ENCODE results near the gene GLYATL2. TPM values are rescaled to one million over a fixed set of nuclear protein-coding genes. Genes with fewer than 3 reads are reported as not detected.

Gene GLYATL2
- total RNA-seq, 2 experiments from 2014 or later: not detected

GRCh38 chr11:58837707-58838388 lies 6.7 kb downstream of the GLYATL2 start:
- no peak overlapping the region for H3K4me3 Mint-ChIP-seq
- CTCF ChIA-PET: interaction anchor here (0.7 kb wide), 1 partner anchor 63 kb away, joined by 3 read pairs; no protein-coding TSS in a partner anchor
- no peaks in the 10 kb centered on the region for H3K36me3 Mint-ChIP-seq (ENCODE audit: low read depth)
- H3K27me3 Mint-ChIP-seq (ENCODE audit: low read depth): peaks cover 29% of the 10 kb centered on the region
- no peak overlapping the region for H3K27ac Mint-ChIP-seq
- no peaks in the 10 kb centered on the region for H3K4me1 Mint-ChIP-seq (ENCODE audit: low read depth)
- intact Hi-C loops (cut with micrococcal nuclease): no loop called here
- DNase-seq: no peak
- H3K9me3 Mint-ChIP-seq: no peaks in the 10 kb centered on the region

DNA sequence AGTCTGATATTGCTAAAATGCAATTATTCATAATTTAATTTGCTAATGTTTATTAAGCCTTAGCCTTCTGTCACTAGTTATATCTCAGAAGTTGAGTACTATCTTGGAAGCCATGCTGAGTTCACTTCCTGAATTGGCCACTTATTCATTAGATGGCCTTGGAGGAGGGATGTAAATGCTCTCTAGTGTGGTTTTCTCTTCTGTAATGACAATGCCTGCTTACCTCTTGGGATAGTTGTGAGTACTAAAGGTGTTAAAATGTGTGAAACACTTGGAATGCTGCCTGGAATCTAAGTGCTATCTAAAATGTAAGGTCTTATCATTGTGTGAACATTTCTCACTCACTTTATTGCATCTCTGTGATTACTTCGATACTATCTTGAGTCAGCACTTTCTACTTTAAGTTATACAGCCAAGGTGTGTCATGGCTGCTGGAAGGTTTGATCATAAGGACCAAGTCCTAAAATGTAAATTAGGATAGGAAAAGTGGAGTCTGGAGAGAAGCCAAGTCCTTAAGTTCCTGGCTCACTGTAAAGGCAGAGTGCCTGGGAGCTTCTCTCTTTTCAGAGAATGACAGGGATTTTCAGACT lies 12.4 kb downstream of the GLYATL2 start:
- H3K36me3 Mint-ChIP-seq (ENCODE audit: low read depth): no peaks in the 10 kb centered on the region
- DNase-seq: no peak
- no peak overlapping the region for H3K4me3 Mint-ChIP-seq
- H3K9me3 Mint-ChIP-seq: peaks cover 7% of the 10 kb centered on the region
- peaks cover 16% of the 10 kb centered on the region for H3K27me3 Mint-ChIP-seq (ENCODE audit: low read depth)
- no peaks in the 10 kb centered on the region for H3K4me1 Mint-ChIP-seq (ENCODE audit: low read depth)
- intact Hi-C loops (cut with micrococcal nuclease): no loop called here
- H3K27ac Mint-ChIP-seq: no peak overlapping the region
- CTCF ChIA-PET: no interaction called here

DNA sequence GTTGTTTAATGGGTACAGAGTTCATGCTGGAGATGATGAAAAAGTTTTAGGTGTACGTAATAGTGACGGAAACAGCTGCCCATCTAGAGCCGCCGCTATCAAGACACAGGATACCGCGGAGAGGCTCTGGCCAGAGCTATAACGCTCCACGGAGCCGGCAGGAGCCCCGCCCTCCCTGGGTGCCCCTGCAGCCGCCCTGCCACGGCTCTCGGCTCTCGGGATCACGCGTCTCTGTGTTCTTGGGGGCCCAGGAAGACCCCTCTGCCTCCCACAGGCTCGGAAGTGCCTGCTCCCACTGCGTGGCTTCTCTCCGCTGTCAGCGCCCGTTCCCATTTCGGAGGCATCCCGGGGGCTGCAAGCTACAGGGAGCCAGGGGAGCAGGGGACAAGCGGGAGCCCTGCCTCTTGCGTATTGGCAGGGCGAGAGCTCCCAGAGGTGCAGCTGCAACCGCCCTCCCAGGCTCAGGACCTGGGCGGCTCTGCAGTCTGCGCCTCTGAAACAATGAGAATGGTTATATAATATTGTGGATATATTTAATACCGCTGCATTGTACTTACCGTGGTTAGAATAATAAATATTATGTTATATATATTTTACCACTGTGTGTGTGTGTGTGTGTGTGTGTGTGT lies 13.7 kb downstream of the GLYATL2 start:
- H3K9me3 Mint-ChIP-seq: peaks cover 7% of the 10 kb centered on the region
- intact Hi-C loops (cut with micrococcal nuclease): no loop called here
- no peak overlapping the region for H3K27ac Mint-ChIP-seq
- CTCF ChIA-PET: no interaction called here
- no peak for DNase-seq
- no peaks in the 10 kb centered on the region for H3K36me3 Mint-ChIP-seq (ENCODE audit: low read depth)
- H3K4me1 Mint-ChIP-seq (ENCODE audit: low read depth): no peaks in the 10 kb centered on the region
- peaks cover 16% of the 10 kb centered on the region for H3K27me3 Mint-ChIP-seq (ENCODE audit: low read depth)
- no peak overlapping the region for H3K4me3 Mint-ChIP-seq

GRCh38 chr11:58829786-58830185 lies 14.7 kb downstream of the GLYATL2 start:
- CTCF ChIA-PET: interaction anchor here (0.6 to 0.9 kb wide), 2 partner anchors 17 to 381 kb away, joined by 3 to 4 read pairs; no protein-coding TSS in a partner anchor
- peaks cover 16% of the 10 kb centered on the region for H3K27me3 Mint-ChIP-seq (ENCODE audit: low read depth)
- peaks cover 13% of the 10 kb centered on the region for H3K9me3 Mint-ChIP-seq
- DNase-seq: no peak
- no peak overlapping the region for H3K4me3 Mint-ChIP-seq
- H3K27ac Mint-ChIP-seq: no peak overlapping the region
- no peaks in the 10 kb centered on the region for H3K4me1 Mint-ChIP-seq (ENCODE audit: low read depth)
- H3K36me3 Mint-ChIP-seq (ENCODE audit: low read depth): no peaks in the 10 kb centered on the region
- intact Hi-C loops (cut with micrococcal nuclease): no loop called here

GRCh38 chr11:58813693-58814092 lies 30.8 kb downstream of the GLYATL2 start:
- CTCF ChIA-PET: interaction anchor here (0.6 to 1.2 kb wide), 3 partner anchors 9 to 99 kb away, joined by 3 to 5 read pairs (median 3); no protein-coding TSS in a partner anchor
- DNase-seq: no peak
- H3K27ac Mint-ChIP-seq: no peak overlapping the region
- H3K36me3 Mint-ChIP-seq (ENCODE audit: low read depth): peaks cover 5% of the 10 kb centered on the region
- peaks cover 10% of the 10 kb centered on the region for H3K9me3 Mint-ChIP-seq
- no peak overlapping the region for H3K4me3 Mint-ChIP-seq
- H3K27me3 Mint-ChIP-seq (ENCODE audit: low read depth): peaks cover 17% of the 10 kb centered on the region
- no peaks in the 10 kb centered on the region for H3K4me1 Mint-ChIP-seq (ENCODE audit: low read depth)
- intact Hi-C loops (cut with micrococcal nuclease): no loop called here

DNA sequence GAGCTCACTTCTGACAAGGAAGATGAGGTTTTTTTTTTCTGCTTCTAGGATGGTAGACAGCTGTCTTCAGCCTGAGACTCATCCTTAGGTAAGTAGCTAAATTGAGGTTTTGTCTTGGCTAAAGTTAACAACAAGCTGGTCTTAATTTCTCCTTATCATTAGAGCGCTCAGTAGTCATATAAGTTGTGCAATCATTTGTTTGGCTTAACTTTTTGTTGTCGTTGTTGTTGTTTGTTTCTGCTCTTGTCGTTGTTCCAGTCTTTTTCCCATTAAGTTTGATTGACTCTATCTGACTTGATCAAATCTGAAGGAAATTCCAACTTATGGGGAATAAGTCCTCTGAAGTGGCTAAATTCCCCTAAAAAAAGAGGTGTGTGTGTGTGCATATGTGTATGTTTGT lies 33.0 kb downstream of the GLYATL2 start:
- Mint-ChIP-seq H3K4me1 (ENCODE audit: low read depth) (no peaks in the 10 kb centered on the region), H3K27ac (no peak overlapping the region), H3K27me3 (ENCODE audit: low read depth) (peaks cover 4% of the 10 kb centered on the region), H3K9me3 (peaks cover 7% of the 10 kb centered on the region), H3K4me3 (no peak overlapping the region), H3K36me3 (ENCODE audit: low read depth) (peaks cover 2% of the 10 kb centered on the region)
- CTCF ChIA-PET: no interaction called here
- intact Hi-C loops (cut with micrococcal nuclease): no loop called here
- no peak for DNase-seq

DNA sequence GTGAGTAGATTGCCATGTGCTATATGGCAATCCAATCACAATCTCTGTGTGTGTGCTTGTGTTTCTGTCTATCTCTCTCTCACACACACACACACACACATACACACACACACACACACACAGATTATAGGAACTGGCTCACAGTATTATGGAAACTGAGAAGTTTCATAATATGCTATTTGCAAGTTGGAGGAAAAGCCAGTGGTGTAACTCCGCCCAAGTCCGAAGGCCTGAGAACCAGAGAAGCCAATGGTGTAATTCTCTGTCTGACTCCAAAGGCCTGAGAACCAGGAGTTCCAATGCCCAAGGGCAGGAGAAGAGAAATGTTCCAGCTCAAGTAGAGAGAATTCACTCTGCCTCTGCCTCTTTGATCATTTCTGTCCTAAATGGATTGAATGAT lies 37.2 kb downstream of the GLYATL2 start:
- intact Hi-C loops (cut with micrococcal nuclease): no loop called here
- Mint-ChIP-seq H3K36me3 (ENCODE audit: low read depth) (no peaks in the 10 kb centered on the region), H3K4me1 (ENCODE audit: low read depth) (no peaks in the 10 kb centered on the region), H3K4me3 (no peak overlapping the region), H3K27ac (no peak overlapping the region), H3K27me3 (ENCODE audit: low read depth) (peaks cover 8% of the 10 kb centered on the region), H3K9me3 (peaks cover under 1% of the 10 kb centered on the region)
- CTCF ChIA-PET: no interaction called here
- no peak for DNase-seq

DNA sequence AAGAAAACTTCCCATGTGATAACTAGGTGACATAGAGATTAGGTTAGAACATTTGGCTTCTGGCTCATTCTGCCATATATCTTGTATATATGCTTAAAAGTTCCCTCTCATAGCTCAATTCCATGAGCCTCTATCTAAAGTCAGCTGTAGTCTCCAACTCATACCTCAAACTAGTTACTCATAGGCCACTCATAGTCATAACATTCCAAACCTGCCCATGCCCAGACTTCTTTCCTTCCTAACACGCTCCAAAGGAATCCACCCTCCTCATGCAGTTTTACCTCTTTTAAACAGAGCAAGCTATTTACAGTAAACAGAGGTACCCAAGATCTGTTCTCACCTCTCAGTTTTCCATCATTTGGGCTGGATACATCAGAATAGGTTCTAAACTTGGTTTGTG lies 39.4 kb downstream of the GLYATL2 start:
- Mint-ChIP-seq H3K27ac (no peak overlapping the region), H3K9me3 (peaks cover 7% of the 10 kb centered on the region), H3K4me1 (ENCODE audit: low read depth) (no peaks in the 10 kb centered on the region), H3K27me3 (ENCODE audit: low read depth) (peaks cover 17% of the 10 kb centered on the region), H3K36me3 (ENCODE audit: low read depth) (no peaks in the 10 kb centered on the region), H3K4me3 (no peak overlapping the region)
- CTCF ChIA-PET: interaction anchor here (0.8 kb wide), 1 partner anchor 176 kb away, joined by 3 read pairs; no protein-coding TSS in a partner anchor
- no peak for DNase-seq
- intact Hi-C loops (cut with micrococcal nuclease): no loop called here

GRCh38 chr11:58801974-58802545 lies 42.4 kb downstream of the GLYATL2 start:
- no peak overlapping the region for H3K4me3 Mint-ChIP-seq
- H3K9me3 Mint-ChIP-seq: peaks cover 7% of the 10 kb centered on the region
- no peak overlapping the region for H3K27ac Mint-ChIP-seq
- peaks cover 22% of the 10 kb centered on the region for H3K27me3 Mint-ChIP-seq (ENCODE audit: low read depth)
- intact Hi-C loops (cut with micrococcal nuclease): no loop called here
- H3K4me1 Mint-ChIP-seq (ENCODE audit: low read depth): no peaks in the 10 kb centered on the region
- H3K36me3 Mint-ChIP-seq (ENCODE audit: low read depth): no peaks in the 10 kb centered on the region
- no peak for DNase-seq
- CTCF ChIA-PET: no interaction called here

DNA sequence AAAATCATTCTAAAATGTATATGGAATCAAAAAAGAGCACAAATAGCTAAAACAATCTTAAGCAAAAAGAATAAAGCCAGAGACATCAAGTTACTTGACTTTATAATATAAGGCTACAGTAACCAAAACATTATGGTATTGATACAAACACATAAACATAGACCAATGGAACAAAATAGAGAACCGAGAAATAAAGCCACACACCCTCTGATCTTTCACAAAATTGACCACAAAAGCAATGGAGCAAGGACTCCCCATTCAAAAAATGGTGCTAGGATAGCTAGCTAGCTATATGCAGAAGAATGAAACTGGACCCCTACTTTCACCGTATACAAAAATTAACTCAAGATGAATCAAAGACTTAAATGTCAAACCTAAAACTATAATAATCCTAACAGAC lies 43.2 kb downstream of the GLYATL2 start:
- intact Hi-C loops (cut with micrococcal nuclease): no loop called here
- no peak overlapping the region for H3K27ac Mint-ChIP-seq
- H3K27me3 Mint-ChIP-seq (ENCODE audit: low read depth): peaks cover 22% of the 10 kb centered on the region
- DNase-seq: no peak
- H3K36me3 Mint-ChIP-seq (ENCODE audit: low read depth): no peaks in the 10 kb centered on the region
- no peaks in the 10 kb centered on the region for H3K4me1 Mint-ChIP-seq (ENCODE audit: low read depth)
- H3K4me3 Mint-ChIP-seq: no peak overlapping the region
- CTCF ChIA-PET: no interaction called here
- peaks cover 7% of the 10 kb centered on the region for H3K9me3 Mint-ChIP-seq

DNA sequence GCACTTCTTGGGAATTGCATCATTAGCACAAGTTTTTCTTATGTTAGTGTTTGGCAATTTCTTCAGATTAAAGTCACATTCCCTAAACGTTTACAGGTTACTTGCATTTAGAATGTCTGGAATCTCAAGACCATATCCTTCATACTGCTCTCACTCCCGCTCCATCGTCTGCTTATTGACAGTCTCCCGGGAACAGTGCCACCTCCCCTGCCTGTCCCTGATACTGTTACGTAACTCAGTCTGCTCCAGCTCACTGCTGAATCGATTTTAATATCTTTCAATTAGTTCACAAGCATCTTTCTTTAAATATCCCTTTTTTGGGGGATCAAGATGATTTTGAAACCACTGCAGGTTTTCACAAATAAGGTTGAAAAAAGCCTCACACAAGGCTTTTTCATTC lies 48.2 kb downstream of the GLYATL2 start:
- CTCF ChIA-PET: interaction anchor here (0.6 kb wide), 1 partner anchor 132 kb away, joined by 5 read pairs; no protein-coding TSS in a partner anchor
- DNase-seq: no peak
- peaks cover 2% of the 10 kb centered on the region for H3K9me3 Mint-ChIP-seq
- no peaks in the 10 kb centered on the region for H3K4me1 Mint-ChIP-seq (ENCODE audit: low read depth)
- H3K4me3 Mint-ChIP-seq: no peak overlapping the region
- no peak overlapping the region for H3K27ac Mint-ChIP-seq
- H3K27me3 Mint-ChIP-seq (ENCODE audit: low read depth): peaks cover 19% of the 10 kb centered on the region
- intact Hi-C loops (cut with micrococcal nuclease): no loop called here
- H3K36me3 Mint-ChIP-seq (ENCODE audit: low read depth): no peaks in the 10 kb centered on the region

- peaks cover 5% of the 10 kb centered on the region for H3K27me3 Mint-ChIP-seq (ENCODE audit: low read depth)
- intact Hi-C loops (cut with micrococcal nuclease): loop anchor here (1.0 to 5.0 kb wide), 9 partner anchors 61 to 369 kb away; no protein-coding TSS in a partner anchor
- peaks cover 2% of the 10 kb centered on the region for H3K9me3 Mint-ChIP-seq
- H3K4me3 Mint-ChIP-seq: no peak overlapping the region
- no peaks in the 10 kb centered on the region for H3K4me1 Mint-ChIP-seq (ENCODE audit: low read depth)
- no peak overlapping the region for H3K27ac Mint-ChIP-seq
- peak; percentile 66 for DNase-seq
- CTCF ChIA-PET: interaction anchor here (0.7 to 3.4 kb wide), 21 partner anchors 9 to 503 kb away, joined by 3 to 32 read pairs (median 3); partner anchors contain the start of gene LPXN
- H3K36me3 Mint-ChIP-seq (ENCODE audit: low read depth): no peaks in the 10 kb centered on the region
These were observed 56.0 kb downstream of the GLYATL2 start for GRCh38 chr11:58788355-58789023.
